ENCODE results near the gene ZNF282.
"Not testable (repeated sequence)": the region's sequence is repeated elsewhere in the genome, so short reads cannot be mapped to it uniquely, and the experiment has no call there.

ZNF282 gene

GRCh38 chr7:149261316-149261828, 66.0 kb downstream of the ZNF282 start:
- DNase-seq = peak in 1 of 2 experiments; percentile 39

GRCh38 chr7:149261829-149262617, 66.7 kb downstream of the ZNF282 start, which contains the start of gene ZNF783:
Gene ZNF783, plus strand, starts transcription at chr7:149262196. Its CDS starts 138 bp downstream, at chr7:149262334.
- peak; percentile 67 to 96 for DNase-seq

GRCh38 chr7:149266451-149266850, 71.1 kb downstream of the ZNF282 start:
- no peak for DNase-seq

- no peak for DNase-seq
These were observed 72.4 kb downstream of the ZNF282 start for GRCh38 chr7:149267733-149268132.

- DNase-seq = not testable (repeated sequence)
These were observed 79.1 kb downstream of the ZNF282 start for GRCh38 chr7:149274424-149274823.

Data from NCI-H526 (cell line).